Calu3 (cell line): Measurements from ENCODE around the gene MRPL37. TPM values are rescaled to one million over a fixed set of nuclear protein-coding genes. Genes with fewer than 3 reads are reported as not detected.

Experiments
- BruUV-seq: library from RNA; stranded (reverse); fragments of 400-500 nt; replicated peaks from 2 replicates; lab custom pipeline; 2021; lab: Mats Ljungman, UMichigan
- CTCF ChIA-PET: fragments of 300-600 bp; sonication (Branson Sonifier 250); formaldehyde crosslinking; loops from one replicate; lab custom pipeline; 2022; ENCODE audit warnings: antibody characterized with exemption; lab: Charles Lee
- DNase-seq: peaks from one replicate; pipeline ENCODE4 v3.0.0; 2022
- H3K27ac Mint-ChIP-seq: one replicate; pipeline ENCODE4 v1.8.0; 2022; ENCODE audit warnings: mixed read lengths; ENCODE audit not compliant: unreplicated experiment
- H3K27me3 Mint-ChIP-seq: one replicate; pipeline ENCODE4 v1.8.0; 2022; ENCODE audit warnings: mixed read lengths; ENCODE audit not compliant: unreplicated experiment
- H3K36me3 Mint-ChIP-seq: one replicate; pipeline ENCODE4 v1.8.0; 2022; ENCODE audit warnings: mild to moderate bottlenecking, moderate library complexity, mixed read lengths; ENCODE audit not compliant: insufficient read depth, unreplicated experiment
- H3K4me1 Mint-ChIP-seq: one replicate; pipeline ENCODE4 v1.8.0; 2022; ENCODE audit warnings: mild to moderate bottlenecking, low read depth, mixed read lengths; ENCODE audit not compliant: unreplicated experiment
- H3K4me3 Mint-ChIP-seq: one replicate; pipeline ENCODE4 v1.8.0; 2022; ENCODE audit warnings: mild to moderate bottlenecking, low read depth, moderate library complexity, mixed read lengths; ENCODE audit not compliant: unreplicated experiment
- H3K9me3 Mint-ChIP-seq: one replicate; pipeline ENCODE4 v1.8.0; 2022; ENCODE audit warnings: low read depth, mixed read lengths; ENCODE audit not compliant: unreplicated experiment
- intact Hi-C: fragments of 100-400 bp; cut with micrococcal nuclease; formaldehyde crosslinking; loops from one replicate; pipeline ENCODE4 v1.10.0; 2022; ENCODE audit not compliant: unreplicated experiment
- total RNA-seq: library from RNA; stranded (reverse); gene quantifications from 2 replicates; pipeline ENCODE4 v1.2.3, GENCODE V29; 2022
- TF ChIP-seq, protein P1 (sequence below): fragments of 200-600 bp; IDR thresholded peaks from one replicate; pipeline ENCODE4 v1.8.0; 2022; ENCODE audit warnings: antibody characterized with exemption; ENCODE audit not compliant: unreplicated experiment

Gene MRPL37
- total RNA-seq, 1 experiment from 2014 or later, result 105 TPM

DNA sequence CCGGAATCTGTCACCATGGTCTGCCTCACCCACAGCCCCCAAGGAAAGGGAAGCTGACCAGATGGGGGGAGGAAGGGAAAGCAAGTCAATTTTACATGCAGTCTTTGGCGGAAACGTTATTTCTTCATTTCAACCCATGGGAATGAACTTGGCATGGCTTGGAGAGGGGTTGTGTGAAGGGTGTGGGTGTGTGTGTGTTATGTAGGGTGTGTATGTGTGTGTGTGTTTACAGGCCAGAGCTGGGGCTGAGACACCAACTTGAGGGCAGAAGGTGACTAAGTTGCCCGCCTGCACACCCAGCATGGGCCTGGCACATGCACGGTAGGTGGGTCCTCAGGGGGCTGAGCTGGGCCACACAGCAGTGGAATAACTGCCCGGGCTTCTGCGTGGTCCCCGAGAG, 65.2 kb downstream of the MRPL37 start:
- H3K36me3 Mint-ChIP-seq, result no peaks in the 10 kb centered on the region
- no peak overlapping the region for H3K27ac Mint-ChIP-seq
- intact Hi-C loops, result no loop called here
- H3K4me3 Mint-ChIP-seq, result no peak overlapping the region
- no peak for DNase-seq
- peaks cover 11% of the 10 kb centered on the region for H3K27me3 Mint-ChIP-seq
- H3K9me3 Mint-ChIP-seq, result no peaks in the 10 kb centered on the region
- H3K4me1 Mint-ChIP-seq, result no peaks in the 10 kb centered on the region
- CTCF ChIA-PET, result no interaction called here
- TF ChIP-seq, protein P1, sequence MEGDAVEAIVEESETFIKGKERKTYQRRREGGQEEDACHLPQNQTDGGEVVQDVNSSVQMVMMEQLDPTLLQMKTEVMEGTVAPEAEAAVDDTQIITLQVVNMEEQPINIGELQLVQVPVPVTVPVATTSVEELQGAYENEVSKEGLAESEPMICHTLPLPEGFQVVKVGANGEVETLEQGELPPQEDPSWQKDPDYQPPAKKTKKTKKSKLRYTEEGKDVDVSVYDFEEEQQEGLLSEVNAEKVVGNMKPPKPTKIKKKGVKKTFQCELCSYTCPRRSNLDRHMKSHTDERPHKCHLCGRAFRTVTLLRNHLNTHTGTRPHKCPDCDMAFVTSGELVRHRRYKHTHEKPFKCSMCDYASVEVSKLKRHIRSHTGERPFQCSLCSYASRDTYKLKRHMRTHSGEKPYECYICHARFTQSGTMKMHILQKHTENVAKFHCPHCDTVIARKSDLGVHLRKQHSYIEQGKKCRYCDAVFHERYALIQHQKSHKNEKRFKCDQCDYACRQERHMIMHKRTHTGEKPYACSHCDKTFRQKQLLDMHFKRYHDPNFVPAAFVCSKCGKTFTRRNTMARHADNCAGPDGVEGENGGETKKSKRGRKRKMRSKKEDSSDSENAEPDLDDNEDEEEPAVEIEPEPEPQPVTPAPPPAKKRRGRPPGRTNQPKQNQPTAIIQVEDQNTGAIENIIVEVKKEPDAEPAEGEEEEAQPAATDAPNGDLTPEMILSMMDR, result no peak
- BruUV-seq, result no TSS peak

DNA sequence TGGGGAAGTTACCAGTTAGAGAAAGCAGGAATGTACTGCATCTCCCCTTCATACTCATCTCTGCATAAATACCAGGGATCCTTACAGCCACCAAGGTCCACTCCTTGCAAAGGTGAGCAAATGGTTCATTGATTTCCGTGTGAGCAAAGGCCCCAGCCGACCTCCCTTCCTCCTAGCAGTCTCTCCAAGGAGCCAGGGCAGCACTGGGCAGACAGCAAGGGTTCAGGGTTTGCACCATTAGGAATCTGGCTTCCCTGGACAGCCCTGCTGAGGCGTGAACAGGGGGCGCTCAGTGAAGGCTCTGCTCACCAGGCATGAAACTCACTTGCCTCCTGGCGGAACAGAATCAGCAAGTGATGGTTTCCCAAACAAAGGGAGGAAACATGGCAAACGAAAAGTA, 65.7 kb downstream of the MRPL37 start:
- H3K27me3 Mint-ChIP-seq, result peaks cover 11% of the 10 kb centered on the region
- CTCF ChIA-PET, result no interaction called here
- TF ChIP-seq, protein P1, result no peak
- no peak for DNase-seq
- H3K4me3 Mint-ChIP-seq, result no peak overlapping the region
- H3K9me3 Mint-ChIP-seq, result no peaks in the 10 kb centered on the region
- intact Hi-C loops, result no loop called here
- H3K4me1 Mint-ChIP-seq, result no peaks in the 10 kb centered on the region
- H3K27ac Mint-ChIP-seq, result no peak overlapping the region
- no peaks in the 10 kb centered on the region for H3K36me3 Mint-ChIP-seq
- no TSS peak for BruUV-seq

DNA sequence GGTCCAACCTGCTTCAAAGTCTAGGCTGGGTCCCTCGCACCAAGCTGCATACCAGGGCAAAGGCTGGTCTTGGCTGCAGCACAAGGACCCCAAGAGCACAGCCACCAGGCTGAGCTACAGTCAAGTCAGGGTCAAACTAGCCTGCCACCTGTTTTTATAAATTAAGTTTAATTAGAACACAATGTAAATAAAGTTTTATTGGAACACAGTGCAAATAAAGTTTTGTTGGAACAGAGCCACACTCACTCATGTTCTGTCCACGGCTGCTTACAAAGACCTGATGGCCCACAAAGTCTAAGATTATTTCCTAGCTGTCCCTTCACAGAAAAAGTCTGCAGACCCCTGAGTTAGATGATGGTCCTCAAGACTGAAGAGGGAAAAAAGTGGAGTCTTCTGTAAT, 66.2 kb downstream of the MRPL37 start:
- H3K4me3 Mint-ChIP-seq, result no peak overlapping the region
- CTCF ChIA-PET, result no interaction called here
- H3K9me3 Mint-ChIP-seq, result no peaks in the 10 kb centered on the region
- TF ChIP-seq, protein P1, result no peak
- H3K36me3 Mint-ChIP-seq, result no peaks in the 10 kb centered on the region
- H3K27me3 Mint-ChIP-seq, result peaks cover 11% of the 10 kb centered on the region
- no TSS peak for BruUV-seq
- intact Hi-C loops, result no loop called here
- no peak overlapping the region for H3K27ac Mint-ChIP-seq
- H3K4me1 Mint-ChIP-seq, result no peaks in the 10 kb centered on the region
- DNase-seq, result no peak

DNA sequence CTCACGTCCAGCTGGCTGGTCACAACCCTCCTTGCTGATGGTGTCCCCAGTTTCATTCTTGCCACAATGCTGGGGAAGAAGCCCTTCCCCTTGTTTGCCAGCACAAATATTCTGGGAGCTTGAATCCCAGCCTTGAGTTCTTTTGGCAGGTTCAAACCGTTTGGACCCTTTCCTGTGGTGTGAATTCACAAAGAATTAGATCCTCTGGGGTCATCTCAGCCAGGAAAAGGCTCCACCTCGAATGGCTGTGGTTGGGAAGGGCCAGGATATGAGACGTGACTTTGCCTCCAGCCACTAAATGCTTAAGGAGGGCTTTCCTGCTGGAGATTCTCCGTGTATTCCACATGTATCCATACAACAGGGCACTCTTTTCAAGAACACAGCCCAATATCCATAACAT, 66.9 kb downstream of the MRPL37 start:
- TF ChIP-seq, protein P1, result no peak
- DNase-seq, result no peak
- Mint-ChIP-seq H3K4me3 (no peak overlapping the region), H3K9me3 (no peaks in the 10 kb centered on the region), H3K27ac (no peak overlapping the region), H3K36me3 (no peaks in the 10 kb centered on the region), H3K27me3 (peaks cover 11% of the 10 kb centered on the region), H3K4me1 (no peaks in the 10 kb centered on the region)
- CTCF ChIA-PET, result no interaction called here
- intact Hi-C loops, result no loop called here
- no TSS peak for BruUV-seq

Other genes with a start within 250 kb of the MRPL37 start
- 0.24 TPM in 1 of 2 replicates, not detected in the other for gene LDLRAD1, start 182.0 kb upstream of the MRPL37 start, total RNA-seq
- 316 and 346 TPM in 2 replicates for gene TMEM59, start 147.0 kb upstream of the MRPL37 start, total RNA-seq
- gene TCEANC2, start 146.6 kb upstream of the MRPL37 start, total RNA-seq, result 5.9 and 8.4 TPM in 2 replicates
- gene CDCP2, start 47.2 kb upstream of the MRPL37 start, total RNA-seq, result not detected in 2 replicates
- 12.9 and 14.5 TPM in 2 replicates for gene CYB5RL, start 137 bp upstream of the MRPL37 start, total RNA-seq
- gene SSBP3, start 206.2 kb downstream of the MRPL37 start, total RNA-seq, result 16.6 and 16.7 TPM in 2 replicates